Measurements from ENCODE around the gene MCTP1. TPM values are rescaled to one million over a fixed set of nuclear protein-coding genes. Genes with fewer than 3 reads are reported as not detected.

MCTP1 gene
- total RNA-seq, 1 experiment from 2014 or later = 0.44 TPM

DNA sequence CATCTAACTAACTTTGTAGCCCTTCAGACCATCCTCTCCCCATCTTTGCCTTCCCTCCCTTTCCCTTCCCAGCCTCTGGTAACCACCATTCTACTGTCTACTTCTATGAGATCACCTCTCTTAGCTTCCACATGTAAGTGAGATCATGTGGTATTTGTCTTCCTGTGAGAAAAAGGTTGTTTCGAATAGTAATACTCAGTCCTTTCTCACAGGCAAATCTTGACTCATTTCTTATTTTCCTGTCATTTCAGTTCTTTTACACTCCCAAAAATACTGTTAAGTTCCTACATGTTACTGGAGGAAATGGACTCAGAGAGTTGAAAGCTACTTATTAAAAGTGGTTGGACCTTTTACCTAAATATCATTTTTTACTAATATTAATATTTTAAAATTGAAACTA is 584.3 kb downstream of the MCTP1 start:
- BruUV-seq (replicated peaks) = no TSS peak
- H4K20me1 ChIP-seq (ENCODE audit: insufficient read depth) = no peaks in the 10 kb centered on the region

More for the DNA sequence above, 584.3 kb downstream of the MCTP1 start:
- no peak overlapping the region for H3K4me3 ChIP-seq (replicated peaks in 1 of 2; ENCODE audit: low read depth in 1 of 2, low read length in 2 of 2)
- no peak overlapping the region for H3K27ac ChIP-seq (ENCODE audit: low read depth, low read length)
- no peak for ATAC-seq
- ChIA-PET CTCF (interaction anchor here (0.5 kb wide), 1 partner anchor 580 kb away, joined by 3 read pairs; no protein-coding TSS in a partner anchor), POLR2A (no interaction called here), RAD21 (ENCODE audit: low non-redundant PET in 1 of 2, low total read pairs in 2 of 2, uncharacterized antibody in 2 of 2, unreplicated experiment in 2 of 2) (no interaction called here)
- H3K4me1 ChIP-seq (ENCODE audit: control insufficient read depth in 1 of 2, insufficient read depth in 2 of 2, low read length in 2 of 2) = no peaks in the 10 kb centered on the region
- TF ChIP-seq POLR2AphosphoS5 (IDR thresholded peaks at IDR 0.05; ENCODE audit: low read depth, low read length) (no peak), TCF7L2 (IDR thresholded peaks at IDR 0.05; ENCODE audit: borderline replicate concordance, extremely low read depth, insufficient read depth, insufficient read length) (no peak), ELF1 (IDR thresholded peaks at IDR 0.05; ENCODE audit: borderline replicate concordance, low read depth) (no peak), ZFX (IDR thresholded peaks at IDR 0.05) (no peak), MAX (IDR thresholded peaks at IDR 0.05) (no peak), ZNF274 (IDR thresholded peaks at IDR 0.05; ENCODE audit: low read depth, low read length) (no peak), CTCF (IDR thresholded peaks at IDR 0.05 in 2 of 3, conservative IDR thresholded peaks at IDR 0.05 in 1 of 3; ENCODE audit: borderline replicate concordance in 1 of 3, insufficient read depth in 1 of 3, low read depth in 2 of 3, low read length in 2 of 3) (no peak), EZH2 (IDR thresholded peaks at IDR 0.05) (no peak), SRF (IDR thresholded peaks at IDR 0.05; ENCODE audit: low read depth) (no peak), JUND (IDR thresholded peaks at IDR 0.05) (no peak), CEBPB (IDR thresholded peaks at IDR 0.05; ENCODE audit: low read depth) (no peak), CBX3 (IDR thresholded peaks at IDR 0.05; ENCODE audit: low read depth) (no peak), SIN3A (IDR thresholded peaks at IDR 0.05; ENCODE audit: low read depth) (no peak), YY1 (IDR thresholded peaks at IDR 0.05; ENCODE audit: extremely low read depth, insufficient replicate concordance, low read depth, low read length) (no peak)
- TF ChIP-seq, protein P1, sequence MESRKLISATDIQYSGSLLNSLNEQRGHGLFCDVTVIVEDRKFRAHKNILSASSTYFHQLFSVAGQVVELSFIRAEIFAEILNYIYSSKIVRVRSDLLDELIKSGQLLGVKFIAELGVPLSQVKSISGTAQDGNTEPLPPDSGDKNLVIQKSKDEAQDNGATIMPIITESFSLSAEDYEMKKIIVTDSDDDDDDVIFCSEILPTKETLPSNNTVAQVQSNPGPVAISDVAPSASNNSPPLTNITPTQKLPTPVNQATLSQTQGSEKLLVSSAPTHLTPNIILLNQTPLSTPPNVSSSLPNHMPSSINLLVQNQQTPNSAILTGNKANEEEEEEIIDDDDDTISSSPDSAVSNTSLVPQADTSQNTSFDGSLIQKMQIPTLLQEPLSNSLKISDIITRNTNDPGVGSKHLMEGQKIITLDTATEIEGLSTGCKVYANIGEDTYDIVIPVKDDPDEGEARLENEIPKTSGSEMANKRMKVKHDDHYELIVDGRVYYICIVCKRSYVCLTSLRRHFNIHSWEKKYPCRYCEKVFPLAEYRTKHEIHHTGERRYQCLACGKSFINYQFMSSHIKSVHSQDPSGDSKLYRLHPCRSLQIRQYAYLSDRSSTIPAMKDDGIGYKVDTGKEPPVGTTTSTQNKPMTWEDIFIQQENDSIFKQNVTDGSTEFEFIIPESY (IDR thresholded peaks at IDR 0.05; ENCODE audit: extremely low read depth, insufficient replicate concordance, low read length) = no peak
- TF ChIP-seq, protein P2, sequence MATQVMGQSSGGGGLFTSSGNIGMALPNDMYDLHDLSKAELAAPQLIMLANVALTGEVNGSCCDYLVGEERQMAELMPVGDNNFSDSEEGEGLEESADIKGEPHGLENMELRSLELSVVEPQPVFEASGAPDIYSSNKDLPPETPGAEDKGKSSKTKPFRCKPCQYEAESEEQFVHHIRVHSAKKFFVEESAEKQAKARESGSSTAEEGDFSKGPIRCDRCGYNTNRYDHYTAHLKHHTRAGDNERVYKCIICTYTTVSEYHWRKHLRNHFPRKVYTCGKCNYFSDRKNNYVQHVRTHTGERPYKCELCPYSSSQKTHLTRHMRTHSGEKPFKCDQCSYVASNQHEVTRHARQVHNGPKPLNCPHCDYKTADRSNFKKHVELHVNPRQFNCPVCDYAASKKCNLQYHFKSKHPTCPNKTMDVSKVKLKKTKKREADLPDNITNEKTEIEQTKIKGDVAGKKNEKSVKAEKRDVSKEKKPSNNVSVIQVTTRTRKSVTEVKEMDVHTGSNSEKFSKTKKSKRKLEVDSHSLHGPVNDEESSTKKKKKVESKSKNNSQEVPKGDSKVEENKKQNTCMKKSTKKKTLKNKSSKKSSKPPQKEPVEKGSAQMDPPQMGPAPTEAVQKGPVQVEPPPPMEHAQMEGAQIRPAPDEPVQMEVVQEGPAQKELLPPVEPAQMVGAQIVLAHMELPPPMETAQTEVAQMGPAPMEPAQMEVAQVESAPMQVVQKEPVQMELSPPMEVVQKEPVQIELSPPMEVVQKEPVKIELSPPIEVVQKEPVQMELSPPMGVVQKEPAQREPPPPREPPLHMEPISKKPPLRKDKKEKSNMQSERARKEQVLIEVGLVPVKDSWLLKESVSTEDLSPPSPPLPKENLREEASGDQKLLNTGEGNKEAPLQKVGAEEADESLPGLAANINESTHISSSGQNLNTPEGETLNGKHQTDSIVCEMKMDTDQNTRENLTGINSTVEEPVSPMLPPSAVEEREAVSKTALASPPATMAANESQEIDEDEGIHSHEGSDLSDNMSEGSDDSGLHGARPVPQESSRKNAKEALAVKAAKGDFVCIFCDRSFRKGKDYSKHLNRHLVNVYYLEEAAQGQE (IDR thresholded peaks at IDR 0.05; ENCODE audit: low read depth) = no peak
- TF ChIP-seq, protein P3, sequence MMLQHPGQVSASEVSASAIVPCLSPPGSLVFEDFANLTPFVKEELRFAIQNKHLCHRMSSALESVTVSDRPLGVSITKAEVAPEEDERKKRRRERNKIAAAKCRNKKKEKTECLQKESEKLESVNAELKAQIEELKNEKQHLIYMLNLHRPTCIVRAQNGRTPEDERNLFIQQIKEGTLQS (IDR thresholded peaks at IDR 0.05) = no peak
- H2AFZ ChIP-seq (ENCODE audit: low read depth, low read length, poor library complexity, severe bottlenecking) = no peak overlapping the region
- no peaks in the 10 kb centered on the region for H3K9me3 ChIP-seq (ENCODE audit: control insufficient read depth in 1 of 2, insufficient read depth in 1 of 2, low read depth in 1 of 2, low read length in 2 of 2)
- H3K9ac ChIP-seq (ENCODE audit: low read length) = no peak overlapping the region
- H3K27me3 ChIP-seq (ENCODE audit: insufficient read depth, low read length) = no peaks in the 10 kb centered on the region
- no peaks in the 10 kb centered on the region for H3K36me3 ChIP-seq (ENCODE audit: control insufficient read depth in 1 of 2, insufficient read depth in 2 of 2, low read length in 2 of 2)
- intact Hi-C loops (cut with micrococcal nuclease) = no loop called here
- H3K9me2 ChIP-seq (ENCODE audit: insufficient read depth) = no peaks in the 10 kb centered on the region
- no peaks in the 10 kb centered on the region for H3K79me2 ChIP-seq (ENCODE audit: insufficient read depth, low read length)
- no peak overlapping the region for H3K4me2 ChIP-seq (ENCODE audit: low read length)
- DNase-seq (ENCODE audit: low read depth, low spot score) = no peak

Measured in HCT116 (cell line).